SK-N-SH (cell line): ENCODE results near the gene FAM241A. TPM values are rescaled to one million over a fixed set of nuclear protein-coding genes. Genes with fewer than 3 reads are reported as not detected.

ENCODE experiments used
- CTCF ChIA-PET: fragments of 300-600, 350-600 bp; formaldehyde crosslinking; extraction: SDS; loops from one replicate; lab custom pipeline; 2021; lab: Yijun Ruan, JAX
- POLR2A ChIA-PET: fragments of 350-600 bp; sonication (Branson Sonifier 250); formaldehyde crosslinking; extraction: SDS; loops from one replicate; lab custom pipeline; 2020; ENCODE audit warnings: antibody characterized with exemption, inconsistent platforms; lab: Yijun Ruan, JAX
- DNase-seq: peaks from one replicate; pipeline ENCODE4 v3.0.0; 2012
- H2AFZ ChIP-seq: fragments of 200-600 bp; sonication (generic); 2 replicates; pipeline ENCODE4 v1.8.1; 2016; ENCODE audit warnings: antibody characterized with exemption, mild to moderate bottlenecking, low read depth
- H3F3A ChIP-seq: fragments of 200-600 bp; sonication (generic); replicated peaks from 2 replicates; pipeline ENCODE3; 2016; ENCODE audit warnings: antibody characterized with exemption, mild to moderate bottlenecking; ENCODE audit not compliant: insufficient read depth
- H3K27ac ChIP-seq, 2 experiments: fragments of 200-500 bp in 1 of 2; fragments of 200-600 bp in 1 of 2; sonication (Bioruptor generic) in 1 of 2; sonication (generic), shearing (Covaris generic) in 1 of 2; 2 replicates each; pipeline versions ENCODE4 v1.5.1 to v1.6.1; 2014 to 2016; ENCODE audit warnings: low read depth in 2 of 2, inconsistent platforms in 1 of 2, low read length in 1 of 2, mild to moderate bottlenecking in 1 of 2, mixed read lengths in 1 of 2
- H3K27me3 ChIP-seq: fragments of 200-600 bp; sonication (generic), shearing (Covaris generic); 2 replicates; pipeline ENCODE4 v1.6.1; 2016; ENCODE audit warnings: mixed run types; ENCODE audit not compliant: insufficient read depth
- H3K36me3 ChIP-seq, 2 experiments: fragments of 200-500 bp in 1 of 2; fragments of 200-600 bp in 1 of 2; sonication (Bioruptor generic) in 1 of 2; sonication (generic) in 1 of 2; replicated peaks in 1 of 2; 2 replicates each; pipeline versions ENCODE3 to v1.5.1; 2014 to 2016; ENCODE audit warnings: low read length in 1 of 2, mild to moderate bottlenecking in 1 of 2; ENCODE audit not compliant: insufficient read depth in 2 of 2, control insufficient read depth in 1 of 2
- H3K4me1 ChIP-seq, 2 experiments: fragments of 200-500 bp in 1 of 2; fragments of 200-600 bp in 1 of 2; sonication (Bioruptor generic) in 1 of 2; sonication (generic), shearing (Covaris generic) in 1 of 2; 2 replicates each; pipeline versions ENCODE4 v1.5.1 to v1.6.1; 2014 to 2016; ENCODE audit warnings: low read depth in 1 of 2, low read length in 1 of 2, mixed run types in 1 of 2; ENCODE audit not compliant: insufficient read depth in 2 of 2, control insufficient read depth in 1 of 2
- H3K4me2 ChIP-seq: fragments of 200-600 bp; sonication (generic), shearing (Covaris generic); 2 replicates; pipeline ENCODE4 v1.6.1; 2017; ENCODE audit warnings: mixed run types
- H3K4me3 ChIP-seq, 2 experiments: fragments of 200-500 bp in 1 of 2; fragments of 200-600 bp in 1 of 2; sonication (Bioruptor generic) in 1 of 2; sonication (generic), shearing (Covaris generic) in 1 of 2; 2 replicates each; pipeline versions ENCODE4 v1.5.1 to v1.8.1; 2014 to 2016; ENCODE audit warnings: low read depth in 2 of 2, inconsistent platforms in 1 of 2, low read length in 1 of 2, mild to moderate bottlenecking in 1 of 2, mixed read lengths in 1 of 2, moderate library complexity in 1 of 2
- H3K79me2 ChIP-seq: fragments of 200-600 bp; sonication (generic); 2 replicates; pipeline ENCODE4 v1.8.1; 2017; ENCODE audit warnings: mild to moderate bottlenecking; ENCODE audit not compliant: insufficient read depth
- H3K9ac ChIP-seq: fragments of 200-600 bp; sonication (generic); 2 replicates; pipeline ENCODE4 v1.6.1; 2017; ENCODE audit warnings: mixed run types
- H3K9me2 ChIP-seq: fragments of 200-600 bp; sonication (generic); 2 replicates; pipeline ENCODE4 v1.6.1; 2017; ENCODE audit warnings: mixed run types
- H3K9me3 ChIP-seq: fragments of 200-600 bp; sonication (generic); 2 replicates; pipeline ENCODE4 v1.6.1; 2017; ENCODE audit warnings: mixed run types, mild to moderate bottlenecking, moderate library complexity
- H4K20me1 ChIP-seq: fragments of 200-600 bp; sonication (generic); 2 replicates; pipeline ENCODE4 v1.6.1; 2017; ENCODE audit warnings: mild to moderate bottlenecking, mixed run types; ENCODE audit not compliant: insufficient read depth
- CHD2 ChIP-seq: fragments of 150-350 bp; IDR thresholded peaks from 2 replicates; pipeline ENCODE4 v1.6.1; 2018; ENCODE audit warnings: low read length; ENCODE audit not compliant: partially characterized antibody
- ELF1 ChIP-seq: IDR thresholded peaks from 2 replicates; pipeline ENCODE4 v1.4.0; 2012
- EP300 ChIP-seq, 2 experiments: IDR thresholded peaks; 2 replicates each; pipeline versions ENCODE4 v1.4.0 to v1.6.1; 2012; ENCODE audit warnings: borderline replicate concordance in 1 of 2, low read depth in 1 of 2, low read length in 1 of 2
- EZH2phosphoT487 ChIP-seq: fragments of 200-600 bp; sonication (generic); IDR thresholded peaks from 2 replicates; pipeline ENCODE4 v1.6.1; 2017; ENCODE audit warnings: low read depth, mixed run types, mild to moderate bottlenecking, antibody characterized with exemption, moderate library complexity, borderline replicate concordance
- FOSL2 ChIP-seq: IDR thresholded peaks from 2 replicates; pipeline ENCODE4 v1.4.0; 2012; ENCODE audit warnings: low read depth, mild to moderate bottlenecking, moderate library complexity, borderline replicate concordance
- FOXJ3 ChIP-seq: sonication (generic); formaldehyde crosslinking; IDR thresholded peaks from 2 replicates; pipeline ENCODE4 v1.5.1; 2020; ENCODE audit warnings: mild to moderate bottlenecking, missing genetic modification reagents
- FOXM1 ChIP-seq: IDR thresholded peaks from 2 replicates; pipeline ENCODE4 v1.4.0; 2012; ENCODE audit warnings: low read depth, mild to moderate bottlenecking
- GABPA ChIP-seq: IDR thresholded peaks from 2 replicates; pipeline ENCODE4 v1.4.0; 2012; ENCODE audit warnings: low read depth, mild to moderate bottlenecking
- IRF3 ChIP-seq: fragments of 150-350 bp; IDR thresholded peaks from 2 replicates; pipeline ENCODE4 v1.6.1; 2016; ENCODE audit warnings: mild to moderate bottlenecking, low read depth, low read length
- NRF1 ChIP-seq: IDR thresholded peaks from 2 replicates; pipeline ENCODE4 v1.6.1; 2012; ENCODE audit warnings: low read depth, mild to moderate bottlenecking, low read length
- POLR2AphosphoS5 ChIP-seq: IDR thresholded peaks from 2 replicates; pipeline ENCODE4 v1.6.1; 2012; ENCODE audit warnings: low read depth, low read length
- RAD21 ChIP-seq: IDR thresholded peaks from 2 replicates; pipeline ENCODE4 v1.6.1; 2012; ENCODE audit warnings: mild to moderate bottlenecking, low read length
- RCOR1 ChIP-seq: fragments of 150-350 bp; IDR thresholded peaks from 2 replicates; pipeline ENCODE4 v1.6.1; 2017; ENCODE audit warnings: antibody characterized with exemption, low read length
- RFX5 ChIP-seq: IDR thresholded peaks from 2 replicates; pipeline ENCODE4 v1.6.1; 2012; ENCODE audit warnings: mild to moderate bottlenecking, improper control_type of control experiment, low read length
- RXRA ChIP-seq: IDR thresholded peaks from 2 replicates; pipeline ENCODE4 v1.4.0; 2012; ENCODE audit warnings: low read depth, mild to moderate bottlenecking, borderline replicate concordance
- SMC3 ChIP-seq: IDR thresholded peaks from 2 replicates; pipeline ENCODE4 v1.6.1; 2012; ENCODE audit warnings: low read depth, low read length, improper control_type of control experiment
- TAF1 ChIP-seq: IDR thresholded peaks from 2 replicates; pipeline ENCODE4 v1.6.1; 2012; ENCODE audit warnings: low read depth, mild to moderate bottlenecking, low read length, moderate library complexity, borderline replicate concordance
- USF1 ChIP-seq: IDR thresholded peaks from 2 replicates; pipeline ENCODE4 v1.4.0; 2012; ENCODE audit warnings: low read depth, borderline replicate concordance
- USF2 ChIP-seq: fragments of 150-350 bp; IDR thresholded peaks from 2 replicates; pipeline ENCODE4 v1.6.1; 2017; ENCODE audit warnings: antibody characterized with exemption, low read length, low read depth, borderline replicate concordance
- polyA plus RNA-seq, 3 experiments: library from polyadenylated mRNA; depleted of rRNA; stranded (reverse); fragments of >200 nt; gene quantifications; 2 replicates each; pipeline ENCODE4 v1.2.3, GENCODE V29; 2012
- TF ChIP-seq, protein P1 (sequence below): fragments of 200-600 bp; sonication (generic); IDR thresholded peaks from 2 replicates; pipeline ENCODE4 v1.6.1; 2017; ENCODE audit warnings: antibody characterized with exemption, mild to moderate bottlenecking, moderate library complexity

Gene FAM241A
- polyA plus RNA-seq, 1 of the 3 experiments (the other 2 are of a cell fraction): 0.44 TPM

DNA sequence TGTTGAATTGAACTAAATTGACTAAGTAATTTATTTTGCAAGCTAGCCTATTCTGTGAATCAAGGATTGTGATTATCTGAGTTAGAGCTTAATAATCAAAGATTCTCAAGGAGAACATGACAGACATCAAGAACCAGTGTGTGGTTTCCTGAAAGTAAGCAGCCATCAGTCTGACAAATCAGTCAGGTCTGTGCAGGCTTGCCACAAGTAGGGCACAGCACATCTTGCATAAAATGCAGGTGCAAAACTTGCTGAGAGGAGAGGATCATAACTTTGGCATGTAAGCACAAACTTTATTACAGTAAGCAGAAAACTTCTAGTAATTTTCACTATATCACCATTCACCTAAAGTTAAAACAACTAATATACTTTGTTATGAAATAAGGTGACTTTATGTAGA, 22.5 kb downstream of the FAM241A start:
- POLR2A ChIA-PET: no interaction called here
- Histone ChIP-seq H3K79me2 (no peaks in the 10 kb centered on the region), H3K9me2 (no peaks in the 10 kb centered on the region), H2AFZ (no peak overlapping the region), H3K36me3 (no peaks in the 10 kb centered on the region), H3K27ac (no peak overlapping the region)
- CTCF ChIA-PET: no interaction called here
- TF ChIP-seq RFX5: no peak
- TF ChIP-seq RAD21: no peak
- no peak for TF ChIP-seq FOXM1
- no peak for TF ChIP-seq EZH2phosphoT487
- TF ChIP-seq TAF1: no peak
- no peak for TF ChIP-seq RCOR1
- TF ChIP-seq ELF1: no peak
- no peak for TF ChIP-seq RXRA
- TF ChIP-seq, protein P1, sequence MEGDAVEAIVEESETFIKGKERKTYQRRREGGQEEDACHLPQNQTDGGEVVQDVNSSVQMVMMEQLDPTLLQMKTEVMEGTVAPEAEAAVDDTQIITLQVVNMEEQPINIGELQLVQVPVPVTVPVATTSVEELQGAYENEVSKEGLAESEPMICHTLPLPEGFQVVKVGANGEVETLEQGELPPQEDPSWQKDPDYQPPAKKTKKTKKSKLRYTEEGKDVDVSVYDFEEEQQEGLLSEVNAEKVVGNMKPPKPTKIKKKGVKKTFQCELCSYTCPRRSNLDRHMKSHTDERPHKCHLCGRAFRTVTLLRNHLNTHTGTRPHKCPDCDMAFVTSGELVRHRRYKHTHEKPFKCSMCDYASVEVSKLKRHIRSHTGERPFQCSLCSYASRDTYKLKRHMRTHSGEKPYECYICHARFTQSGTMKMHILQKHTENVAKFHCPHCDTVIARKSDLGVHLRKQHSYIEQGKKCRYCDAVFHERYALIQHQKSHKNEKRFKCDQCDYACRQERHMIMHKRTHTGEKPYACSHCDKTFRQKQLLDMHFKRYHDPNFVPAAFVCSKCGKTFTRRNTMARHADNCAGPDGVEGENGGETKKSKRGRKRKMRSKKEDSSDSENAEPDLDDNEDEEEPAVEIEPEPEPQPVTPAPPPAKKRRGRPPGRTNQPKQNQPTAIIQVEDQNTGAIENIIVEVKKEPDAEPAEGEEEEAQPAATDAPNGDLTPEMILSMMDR: no peak
- TF ChIP-seq GABPA: no peak
- TF ChIP-seq CHD2: no peak
- TF ChIP-seq POLR2AphosphoS5: no peak
- TF ChIP-seq FOXJ3: no peak
- no peak for TF ChIP-seq USF1
- TF ChIP-seq SMC3: no peak
- no peak for TF ChIP-seq IRF3
- TF ChIP-seq NRF1: no peak
- TF ChIP-seq EP300 (IDR thresholded peaks at IDR 0.05; ENCODE audit: borderline replicate concordance in 1 of 2, low read depth in 1 of 2, low read length in 1 of 2): no peak
- TF ChIP-seq FOSL2: no peak
- TF ChIP-seq USF2: no peak
- TF ChIP-seq, all 33 proteins: peak for 0
- no peak for DNase-seq
- Histone ChIP-seq H3K4me1 (no peaks in the 10 kb centered on the region; a peak in 1 of 4 replicates), H3K4me3 (no peak overlapping the region), H3K4me2 (no peak overlapping the region), H4K20me1 (no peaks in the 10 kb centered on the region), H3K9ac (no peak overlapping the region), H3K27me3 (no peaks in the 10 kb centered on the region), H3F3A (no peaks in the 10 kb centered on the region), H3K9me3 (no peaks in the 10 kb centered on the region)
